ENCODE measurements around the gene PRKAG2.

Gene PRKAG2

GRCh38 chr7:151738925-151739324 is 138.0 kb downstream of the PRKAG2 start:
- no peak for DNase-seq

DNA sequence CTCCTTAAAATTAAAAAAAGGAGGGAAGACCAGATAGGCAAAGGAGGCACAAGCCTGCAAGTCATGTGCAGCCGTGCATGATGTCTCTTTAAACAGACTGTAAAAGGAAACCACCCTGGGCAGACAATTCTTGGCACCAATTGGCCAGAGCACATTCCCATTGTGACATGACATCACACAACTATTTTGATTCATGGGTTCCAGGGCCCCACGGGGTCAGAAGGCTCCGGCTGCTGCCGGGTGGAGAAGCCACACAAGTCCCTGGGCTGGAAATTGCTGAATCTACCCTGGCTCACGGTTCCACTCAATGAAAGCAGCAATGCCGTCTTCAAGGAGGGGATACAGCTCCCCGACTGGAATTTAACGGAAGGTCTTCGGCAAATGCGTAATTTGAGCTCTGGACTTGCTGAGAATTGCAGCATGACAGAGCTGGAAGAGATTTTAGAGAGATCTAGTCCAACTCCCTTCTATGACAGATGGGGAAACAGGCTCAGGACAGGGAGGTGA is 140.5 kb downstream of the PRKAG2 start:
- peak; percentile 86 for DNase-seq

DNA sequence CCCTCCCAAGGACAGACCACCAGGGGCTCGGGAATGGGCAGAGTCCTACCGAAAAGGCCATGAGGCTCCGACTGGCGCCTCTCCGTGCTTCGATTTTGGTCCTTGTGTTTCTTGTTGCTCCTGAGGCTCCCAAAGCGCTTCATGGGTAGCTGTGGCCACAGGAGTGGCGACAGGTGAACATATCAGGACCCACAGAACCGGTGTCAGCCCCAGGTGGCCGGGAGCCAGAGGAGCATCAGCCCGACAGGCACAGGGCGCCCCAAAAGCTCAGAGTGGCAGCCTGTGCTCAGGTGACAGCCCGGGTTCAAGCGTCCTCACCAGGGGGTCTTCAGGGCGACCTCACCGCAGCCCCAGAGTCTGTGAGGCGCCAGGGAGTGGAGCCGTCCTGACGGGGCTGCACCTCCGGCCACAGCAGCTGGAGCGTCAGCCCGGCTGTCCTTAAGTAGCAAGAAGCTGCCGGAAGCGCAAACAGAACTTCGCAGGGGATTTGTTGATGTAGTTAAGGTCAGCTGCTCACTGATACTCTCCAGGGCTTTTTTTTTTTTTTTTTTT is 141.0 kb downstream of the PRKAG2 start:
- DNase-seq = no peak

GRCh38 chr7:151735186-151735850 is 141.6 kb downstream of the PRKAG2 start:
- no peak for DNase-seq

- peak; percentile 61 for DNase-seq
These were observed 143.9 kb downstream of the PRKAG2 start for GRCh38 chr7:151732834-151733592.

- no peak for DNase-seq
These were observed 144.6 kb downstream of the PRKAG2 start for GRCh38 chr7:151732292-151732691.

GRCh38 chr7:151731022-151731441 is 145.9 kb downstream of the PRKAG2 start:
- peak; percentile 55 for DNase-seq

GRCh38 chr7:151730591-151730990 is 146.3 kb downstream of the PRKAG2 start:
- no peak for DNase-seq

GRCh38 chr7:151729521-151729921 is 147.4 kb downstream of the PRKAG2 start:
- no peak for DNase-seq

DNA sequence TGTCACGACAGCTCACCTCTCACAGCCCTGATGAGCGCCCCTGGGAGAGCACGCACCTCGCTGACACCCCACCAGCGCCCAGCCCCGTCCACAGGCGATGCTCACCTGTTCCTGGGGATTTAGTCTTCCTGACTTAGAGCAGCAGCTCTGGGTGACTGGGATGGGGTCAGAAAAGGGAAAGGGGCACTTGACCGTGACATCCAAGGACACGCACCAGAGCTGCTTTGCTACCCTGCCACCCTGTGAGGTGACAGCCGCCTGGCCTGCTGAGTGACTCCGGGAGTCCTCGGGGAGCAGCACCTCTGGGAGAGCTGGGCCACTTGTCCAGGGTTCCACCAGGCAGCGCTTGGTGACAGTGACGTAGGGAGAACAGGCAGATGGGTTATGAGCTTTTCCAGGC is 148.2 kb downstream of the PRKAG2 start:
- DNase-seq = no peak

- no peak for DNase-seq
These were observed 148.6 kb downstream of the PRKAG2 start for GRCh38 chr7:151728286-151728660.

- DNase-seq = peak; percentile 64
These were observed 149.2 kb downstream of the PRKAG2 start for GRCh38 chr7:151727579-151728285.

DNA sequence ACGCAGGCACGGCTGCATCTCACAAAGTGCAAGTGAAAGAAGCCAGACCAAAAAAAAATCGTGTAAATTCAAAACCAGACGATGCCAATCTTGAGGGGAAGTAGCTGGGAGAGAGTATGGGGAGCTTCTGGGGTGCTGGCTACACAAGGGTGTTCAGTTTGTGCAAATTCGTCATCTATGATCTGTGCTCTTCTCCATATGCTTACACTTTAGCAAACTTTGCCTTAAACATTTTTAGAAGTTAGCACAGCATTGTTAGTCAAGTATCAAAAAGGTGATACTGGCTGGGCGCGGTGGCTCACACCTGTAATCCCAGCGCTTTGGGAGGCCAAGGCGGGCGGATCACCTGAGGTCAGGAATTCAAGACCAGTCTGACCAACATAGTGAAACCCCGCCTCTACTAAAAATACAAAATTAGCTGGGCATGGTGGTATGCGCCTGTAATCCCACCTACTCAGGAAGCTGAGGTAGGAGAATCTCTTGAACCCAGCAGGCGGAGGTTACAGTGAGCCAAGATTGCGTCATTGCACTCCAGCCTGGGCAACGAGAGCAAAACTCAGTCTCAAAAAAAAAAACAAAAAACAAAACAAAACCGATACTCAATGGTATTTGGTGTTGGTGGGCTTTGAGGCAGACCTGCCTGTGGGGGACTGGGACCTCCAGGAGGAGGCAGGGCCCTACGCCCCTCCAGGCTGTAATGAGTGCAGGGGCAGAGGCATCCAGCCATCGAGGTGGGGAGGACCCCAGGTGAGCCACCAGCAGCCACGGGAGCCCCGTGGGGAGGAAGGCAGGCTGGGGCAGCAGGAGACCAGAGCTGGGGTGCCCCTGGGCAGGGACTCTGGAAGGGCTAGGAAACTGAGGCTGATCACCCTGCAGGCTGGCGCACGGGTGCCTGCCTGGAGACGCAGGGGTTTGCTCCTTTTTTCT is 150.0 kb downstream of the PRKAG2 start:
- no peak for DNase-seq

DNA sequence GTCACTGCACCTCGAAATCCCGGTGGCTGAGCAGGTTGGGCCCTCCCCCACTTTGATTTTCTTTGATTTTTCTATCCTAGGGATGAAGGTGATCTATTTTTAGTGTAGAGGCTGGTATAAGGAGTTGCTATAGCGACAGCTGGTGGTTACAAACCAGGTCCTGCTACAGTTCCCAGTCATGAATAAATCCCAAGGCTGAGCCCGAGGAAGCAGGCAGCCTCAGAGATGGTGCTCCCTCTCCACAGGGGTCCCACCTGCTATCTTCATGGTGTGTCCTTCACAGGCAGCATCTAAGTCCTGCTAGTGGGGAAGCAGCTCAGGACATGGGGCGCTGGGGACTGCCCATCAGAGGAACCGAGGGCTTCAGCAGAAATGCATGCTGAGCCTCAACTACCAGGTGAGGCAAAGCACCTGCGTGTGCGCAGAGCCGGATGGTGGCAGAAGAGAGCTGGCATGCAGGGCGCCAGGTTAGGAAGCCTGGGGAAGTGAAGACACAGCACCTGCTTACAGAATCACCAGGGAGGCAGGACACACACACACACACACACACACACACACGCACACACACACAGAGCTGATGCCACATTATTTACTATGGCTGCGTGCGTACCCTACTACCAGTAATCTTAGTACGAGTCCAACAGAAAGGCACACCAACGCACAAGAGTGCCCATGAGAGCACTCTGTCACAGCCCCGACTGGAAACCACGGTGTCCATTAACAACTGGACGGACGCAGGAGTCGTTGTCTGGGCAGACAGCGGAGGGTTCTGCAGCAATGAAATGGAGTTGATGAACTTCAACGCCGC is 150.9 kb downstream of the PRKAG2 start:
- DNase-seq = no peak

- no peak for DNase-seq
These were observed 151.9 kb downstream of the PRKAG2 start for GRCh38 chr7:151724920-151725584.

DNA sequence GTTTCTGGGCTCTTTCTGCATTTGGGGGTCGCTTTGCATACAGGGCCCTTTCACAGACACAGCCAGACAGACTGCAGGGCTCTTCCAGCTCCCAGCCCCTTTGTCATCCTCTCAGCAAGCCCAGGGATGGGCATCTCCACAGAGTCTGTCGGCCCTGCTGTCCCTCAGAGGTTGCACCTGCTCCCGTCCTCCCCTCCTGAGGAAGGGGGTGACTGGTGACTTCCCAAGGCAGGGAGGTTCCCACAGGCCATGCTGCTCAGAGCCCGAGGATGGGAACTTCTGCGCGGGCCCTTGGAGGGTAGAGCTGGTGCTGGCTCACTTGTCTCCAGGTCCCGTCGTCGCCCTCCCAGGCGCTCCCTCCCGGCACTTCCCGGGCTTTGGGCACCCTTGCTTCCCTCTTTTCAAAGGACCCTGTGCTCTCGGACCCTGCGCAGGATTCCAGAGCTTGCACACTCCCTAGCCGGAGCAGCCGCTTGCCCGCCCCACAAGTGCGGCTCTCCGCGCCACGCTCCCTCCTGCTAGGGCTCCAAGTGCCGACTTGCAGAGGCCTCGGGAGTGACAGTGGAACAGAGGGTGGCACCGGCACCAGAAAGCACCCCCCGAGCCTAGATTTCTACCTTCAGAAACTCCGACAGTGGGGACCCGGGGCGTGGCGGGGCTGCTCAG is 152.5 kb downstream of the PRKAG2 start:
- DNase-seq = no peak

DNA sequence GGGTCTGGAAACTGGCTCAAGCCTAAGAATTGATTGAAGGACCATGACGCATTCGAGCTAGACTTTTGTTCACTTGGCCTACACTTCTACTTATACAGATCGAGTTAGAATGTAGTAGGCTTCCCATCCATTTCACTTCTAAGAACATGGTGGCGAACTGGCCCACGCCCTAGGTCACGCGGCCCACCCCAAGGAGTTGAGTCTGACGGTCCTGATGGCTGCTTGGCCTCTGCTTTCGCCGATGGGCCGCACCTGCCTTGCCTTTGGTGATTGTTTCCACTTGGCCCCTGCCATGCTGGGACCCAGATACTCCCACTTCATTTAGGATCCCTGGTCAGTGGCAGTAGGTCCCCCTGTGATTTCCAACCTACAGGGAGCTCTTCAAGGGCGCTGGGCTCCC is 153.6 kb downstream of the PRKAG2 start:
- DNase-seq = no peak

GRCh38 chr7:151722533-151722932 is 154.4 kb downstream of the PRKAG2 start:
- no peak for DNase-seq

GRCh38 chr7:151721694-151722093 is 155.2 kb downstream of the PRKAG2 start:
- DNase-seq = no peak

DNA sequence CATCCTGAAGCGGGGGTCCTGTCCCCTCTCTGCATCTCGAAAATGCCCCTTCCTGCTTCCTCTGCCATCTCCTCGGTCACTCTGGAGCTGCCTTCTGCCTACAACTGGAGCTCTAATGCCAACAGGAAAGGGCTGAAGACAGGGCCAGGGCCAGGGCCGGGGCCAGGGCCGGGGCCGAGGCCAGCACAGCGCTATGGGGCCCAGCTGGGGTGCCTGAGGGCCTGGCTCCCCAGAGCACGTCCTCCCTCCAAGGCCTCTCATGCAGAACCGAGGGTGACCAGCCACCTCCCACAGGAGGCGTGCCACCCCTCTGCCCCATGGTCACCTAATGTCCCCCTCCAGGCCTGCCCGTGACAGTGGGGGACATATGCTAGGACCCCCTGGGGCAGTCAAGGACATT is 155.7 kb downstream of the PRKAG2 start:
- DNase-seq = no peak

Measured in eye (tissue), 1 donor.